LHCN-M2 (cell line): ENCODE data around the gene BEAN1. TPM values are rescaled to one million over a fixed set of nuclear protein-coding genes. Genes with fewer than 3 reads are reported as not detected.
A peak's percentile ranks its signal among the peaks of the same experiment; 100 is the strongest.

Source experiments
- DNase-seq: peaks from one replicate; pipeline ENCODE4 v3.0.0-alpha.2; 2012; ENCODE audit warnings: low read depth
- total RNA-seq: library from RNA; depleted of rRNA; stranded (reverse); fragments of >200 nt; gene quantifications from 2 replicates; pipeline ENCODE4 v1.2.3, GENCODE V29; 2014

The BEAN1 gene
- total RNA-seq, 1 experiment from 2014 or later, result 1.4 TPM

GRCh38 chr16:66469291-66469946 lies 42.3 kb downstream of the BEAN1 start:
- no peak for DNase-seq

- no peak for DNase-seq
These were observed 43.0 kb downstream of the BEAN1 start for GRCh38 chr16:66469947-66470546.

- DNase-seq, result peak; percentile 56
These were observed 43.5 kb downstream of the BEAN1 start for GRCh38 chr16:66470556-66470955.

DNA sequence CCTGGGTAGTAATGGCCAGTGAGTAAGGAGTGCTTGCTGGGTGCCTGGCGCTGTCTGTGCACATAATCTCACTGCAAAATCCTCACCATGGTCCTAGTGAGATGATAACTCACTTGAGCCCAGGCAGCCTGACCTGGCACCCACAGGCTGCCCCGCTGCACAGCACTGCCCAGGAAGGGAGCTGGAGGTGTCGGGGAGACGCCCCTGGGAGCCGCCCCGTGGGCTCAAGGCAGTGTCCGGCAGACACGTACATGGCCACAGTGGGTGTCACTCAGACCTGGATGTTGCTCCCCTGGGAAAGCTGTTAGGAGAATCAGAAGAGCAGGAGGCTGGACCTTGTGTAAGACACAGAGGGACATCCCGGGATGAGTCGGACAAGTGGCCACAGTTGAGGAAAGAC lies 44.2 kb downstream of the BEAN1 start:
- DNase-seq, result no peak

DNA sequence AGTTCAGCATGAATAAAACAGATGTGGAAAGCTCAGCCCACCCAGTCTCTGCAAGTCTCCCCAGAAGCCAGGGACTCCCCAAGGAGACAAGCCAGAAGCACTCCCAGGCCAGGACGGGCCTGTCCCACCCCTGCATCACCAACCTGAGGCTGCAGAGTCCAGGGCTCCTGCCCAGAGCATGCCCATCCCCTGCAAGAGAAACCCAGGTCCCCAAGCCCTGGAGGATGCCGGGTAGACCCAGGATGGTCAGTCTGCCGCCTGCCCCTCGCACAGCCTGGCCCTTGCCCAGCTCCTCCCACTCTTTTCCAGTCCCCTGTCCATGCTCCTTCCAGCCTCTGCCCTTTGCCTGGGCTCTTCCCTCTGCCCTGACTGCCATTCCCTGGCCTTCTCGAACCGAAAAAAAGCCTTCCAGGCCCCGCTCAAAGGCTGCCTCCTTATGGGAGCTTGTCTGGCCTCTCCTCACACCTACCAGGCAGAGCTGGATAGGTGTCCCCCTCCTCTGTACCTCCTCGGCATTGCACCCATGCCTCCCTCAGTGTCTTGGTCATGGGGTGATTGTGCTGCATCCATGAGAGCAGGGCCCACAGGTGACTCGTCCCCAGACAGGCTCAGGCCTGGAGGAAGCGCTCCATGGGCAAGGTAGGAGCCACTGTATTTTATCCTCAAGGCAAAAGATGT lies 44.8 kb downstream of the BEAN1 start:
- no peak for DNase-seq

DNA sequence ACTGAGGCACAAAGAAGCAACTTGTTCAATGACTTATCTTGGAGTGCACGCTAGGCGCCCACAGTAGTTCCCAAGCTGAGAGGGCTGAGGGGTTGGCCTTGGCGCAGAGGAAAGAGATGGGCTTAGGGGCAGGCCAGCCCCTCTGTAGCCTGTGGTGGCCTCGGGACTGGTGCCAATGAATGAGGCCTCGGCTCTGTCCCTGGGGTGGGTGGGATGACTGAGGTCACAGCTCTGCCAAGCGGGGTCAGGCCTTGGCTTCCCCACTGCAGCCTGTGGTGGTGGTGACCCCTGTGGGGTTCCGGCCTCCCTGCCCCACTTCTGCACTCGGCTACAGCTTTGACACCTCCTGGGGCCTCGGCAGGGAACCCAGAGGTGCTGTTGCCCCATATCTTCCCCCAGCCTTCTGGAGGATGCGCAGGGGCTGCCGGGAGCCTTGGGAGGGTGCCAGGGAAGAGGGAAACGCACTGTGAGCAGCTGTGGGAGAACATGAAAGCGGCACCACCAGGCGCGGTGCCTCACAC lies 46.0 kb downstream of the BEAN1 start:
- DNase-seq, result no peak

DNA sequence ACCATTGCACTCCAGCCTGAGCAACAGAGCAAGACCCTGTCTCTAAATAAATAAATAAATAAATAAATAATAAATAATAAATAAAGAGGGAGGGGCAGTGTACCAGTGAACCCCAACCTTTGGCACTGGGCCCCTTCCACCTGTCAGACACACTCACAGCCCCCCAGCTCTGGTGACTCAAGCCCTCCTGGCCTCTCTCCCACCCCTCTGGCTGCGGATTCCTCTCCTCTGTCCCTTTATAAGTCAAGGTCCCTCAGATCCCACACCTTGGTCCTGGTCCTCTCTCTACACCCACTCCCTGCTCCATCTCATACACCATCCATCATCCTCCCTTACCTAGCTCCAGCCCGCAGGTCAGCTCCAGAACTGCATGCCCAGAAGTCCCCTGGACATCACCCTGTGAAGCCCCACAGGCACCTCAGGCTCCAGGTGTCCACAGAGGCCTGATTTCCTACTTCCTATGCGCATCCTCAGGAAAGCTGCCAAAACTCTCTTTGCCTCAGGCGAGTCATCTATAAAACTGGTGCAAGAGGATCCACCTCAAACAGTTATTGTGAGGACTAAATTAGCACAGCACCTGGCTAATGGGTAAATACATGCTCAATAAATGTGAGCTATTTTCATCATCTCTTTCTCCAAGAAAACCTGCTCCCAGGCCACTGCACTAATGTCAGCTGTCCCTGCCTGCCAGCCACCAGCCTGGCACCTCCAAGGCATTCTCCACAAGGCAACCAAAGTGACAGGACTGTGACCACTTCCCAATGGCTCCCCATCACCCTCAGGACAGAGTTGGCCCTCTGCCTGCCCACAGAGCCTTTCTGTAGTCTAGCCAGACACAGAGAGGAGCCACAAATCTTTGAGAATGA lies 46.8 kb downstream of the BEAN1 start:
- peak; percentile 32 for DNase-seq

GRCh38 chr16:66474750-66475199 lies 47.7 kb downstream of the BEAN1 start:
- peak; percentile 86 for DNase-seq

GRCh38 chr16:66475232-66475631 lies 48.1 kb downstream of the BEAN1 start:
- no peak for DNase-seq

GRCh38 chr16:66476328-66477027 lies 49.4 kb downstream of the BEAN1 start:
- no peak for DNase-seq

DNA sequence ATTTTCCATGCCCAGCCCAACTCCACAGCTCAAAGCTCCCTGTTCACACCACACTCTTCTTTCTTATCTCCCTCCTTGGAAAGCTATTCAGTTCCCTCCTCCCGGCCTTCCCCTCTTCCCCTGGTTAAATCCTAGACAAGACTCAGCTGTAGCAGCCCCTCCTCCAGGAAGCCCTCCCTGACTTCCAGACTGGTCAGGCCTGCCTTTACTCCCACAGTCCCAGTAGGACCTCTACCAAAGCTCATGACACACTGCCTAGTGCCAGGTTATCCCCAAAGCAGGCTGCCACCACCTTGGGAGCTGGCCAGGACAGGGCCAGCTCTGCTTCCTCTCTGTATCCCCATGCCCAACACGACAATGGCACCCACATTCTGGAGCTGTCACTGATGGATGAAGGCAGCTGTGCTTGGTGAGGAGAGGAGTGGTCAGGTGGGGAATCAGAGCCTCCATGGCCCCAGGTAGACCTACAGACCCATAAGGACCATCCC lies 50.0 kb downstream of the BEAN1 start:
- DNase-seq, result no peak

DNA sequence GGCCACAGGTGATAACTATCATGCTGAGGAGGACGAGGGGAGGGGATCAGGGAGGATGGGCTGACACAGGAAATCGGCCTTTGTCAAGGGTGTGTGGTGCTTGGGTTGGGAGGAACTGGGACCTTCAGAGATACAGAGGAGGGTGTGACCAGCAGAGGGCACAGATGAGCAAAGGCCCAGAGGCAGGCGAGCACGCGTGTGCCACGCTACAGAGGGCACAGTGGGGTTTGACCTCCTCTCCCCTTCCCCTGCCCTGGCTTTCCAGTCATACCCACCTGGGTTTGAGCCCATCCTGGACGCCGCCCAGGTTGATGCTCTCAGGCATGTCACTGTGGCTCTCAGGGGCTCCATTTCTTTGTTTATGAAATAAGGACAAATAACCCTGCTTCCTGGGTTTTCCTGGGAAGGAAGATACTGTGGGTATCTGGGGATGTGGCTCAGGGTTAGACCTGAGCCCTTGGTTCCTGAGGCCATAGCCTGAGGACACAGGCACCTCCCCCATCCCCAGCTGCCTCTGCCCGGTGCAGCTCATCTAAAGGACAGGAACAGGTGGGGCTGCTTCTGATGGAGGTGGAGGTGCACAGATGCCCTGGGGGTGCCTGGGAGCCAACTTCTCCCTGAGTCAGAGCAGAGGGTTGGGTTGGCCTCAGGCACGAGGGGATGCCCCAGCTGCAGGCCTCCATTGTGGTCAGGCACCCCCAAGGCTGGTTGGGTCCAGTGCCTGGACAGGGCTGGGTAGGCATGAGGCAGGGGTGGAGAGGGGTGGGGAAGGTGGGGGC lies 51.8 kb downstream of the BEAN1 start:
- peak; percentile 88 for DNase-seq

GRCh38 chr16:66479661-66480264 lies 52.7 kb downstream of the BEAN1 start:
- DNase-seq, result no peak

DNA sequence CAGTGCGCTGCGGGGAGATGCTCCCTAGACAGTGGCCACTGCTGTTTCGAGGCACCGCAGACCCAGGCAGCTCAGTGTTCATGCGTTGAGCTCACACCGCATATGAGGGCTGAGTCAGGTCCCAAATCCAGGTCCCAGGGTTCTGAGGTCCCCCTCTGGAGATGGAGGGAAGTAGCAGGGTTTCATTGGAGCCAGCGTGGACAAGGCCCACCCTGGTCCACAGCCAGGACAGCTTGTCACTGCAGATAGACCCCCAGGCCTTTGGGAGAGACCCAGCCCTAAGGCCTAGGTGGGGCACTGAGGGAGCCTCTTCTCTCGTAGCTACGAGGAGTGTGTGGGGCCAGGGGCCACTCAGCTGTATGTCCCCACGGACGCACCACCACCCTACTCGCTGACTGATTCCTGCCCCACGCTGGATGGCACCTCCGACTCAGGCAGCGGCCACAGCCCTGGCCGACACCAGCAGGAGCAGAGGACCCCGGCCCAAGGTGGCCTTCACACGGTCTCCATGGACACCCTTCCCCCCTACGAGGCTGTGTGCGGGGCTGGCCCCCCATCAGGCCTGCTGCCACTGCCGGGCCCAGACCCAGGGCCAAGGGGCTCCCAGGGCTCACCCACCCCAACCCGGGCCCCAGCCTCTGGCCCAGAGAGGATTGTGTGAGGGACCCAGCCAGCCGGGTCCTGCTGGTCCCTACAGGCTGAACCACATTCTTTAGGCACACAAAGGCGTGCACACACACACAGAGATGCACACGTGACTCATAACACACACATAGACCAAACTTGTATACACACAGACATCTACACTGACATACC lies 53.4 kb downstream of the BEAN1 start:
- DNase-seq, result no peak

DNA sequence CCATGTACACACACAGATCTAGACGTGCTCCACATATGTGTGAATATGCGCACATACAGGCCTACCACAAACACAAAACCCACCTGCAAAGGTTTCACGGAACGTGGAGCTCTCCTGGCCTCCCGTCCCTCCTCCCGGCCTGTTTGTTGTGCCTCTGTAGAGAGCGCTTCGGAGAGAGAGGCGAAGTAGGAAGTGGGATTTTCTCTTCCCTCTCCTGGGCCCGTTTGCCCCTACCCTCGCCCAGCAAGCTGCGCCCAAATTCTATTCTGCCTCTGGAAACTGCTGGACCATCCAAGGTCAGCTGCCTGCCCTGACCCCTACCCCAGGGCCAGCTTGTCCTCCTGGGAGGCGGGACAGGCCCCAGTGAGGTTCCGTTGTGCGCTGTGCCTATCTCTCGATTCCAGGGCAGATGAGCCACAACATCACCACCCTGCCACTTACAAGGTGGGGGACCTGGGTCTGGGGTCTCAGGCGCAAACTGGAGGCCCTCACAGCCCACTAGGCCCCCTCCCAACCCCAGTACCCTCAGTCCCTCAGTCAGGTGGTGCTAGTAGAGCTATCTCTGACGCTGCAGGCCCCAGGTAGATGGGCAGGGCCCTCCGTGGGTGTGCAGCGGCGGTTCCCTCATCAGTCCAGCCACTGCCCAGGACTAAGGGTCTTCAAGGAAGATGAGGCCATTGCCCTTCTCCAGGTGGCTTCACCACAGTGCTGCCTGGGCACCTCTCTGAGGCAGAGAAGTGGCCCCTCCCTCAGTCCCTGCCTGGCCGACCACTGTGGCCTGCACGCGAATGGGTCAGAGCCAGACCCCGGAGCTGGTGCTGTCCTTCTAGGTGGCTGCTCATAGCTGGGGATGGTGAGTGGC lies 54.2 kb downstream of the BEAN1 start:
- DNase-seq, result no peak

- no peak for DNase-seq
These were observed 54.9 kb downstream of the BEAN1 start for GRCh38 chr16:66481943-66482390.

- peak; percentile 54 for DNase-seq
These were observed 56.8 kb downstream of the BEAN1 start for GRCh38 chr16:66483689-66484452.
